Fibroblast of lung (primary cell): ENCODE data around the gene TAB2. TPM values are rescaled to one million over a fixed set of nuclear protein-coding genes. Genes with fewer than 3 reads are reported as not detected.

Experiments
- DNase-seq, 2 donors: peaks; one replicate each; pipeline versions ENCODE4 v3.0.0 to v3.0.0-alpha.2; 2010; ENCODE audit warnings: low read depth in 2 of 2
- H2AFZ ChIP-seq: 2 replicates; pipeline ENCODE4 v1.5.1; 2012; ENCODE audit warnings: low read length, control low read depth, inconsistent platforms
- H3K27ac ChIP-seq: 2 replicates; pipeline ENCODE4 v1.5.1; 2011; ENCODE audit warnings: low read length, control low read depth; ENCODE audit not compliant: insufficient read depth
- H3K27me3 ChIP-seq: 2 replicates; pipeline ENCODE4 v1.5.1; 2011; ENCODE audit warnings: mild to moderate bottlenecking, low read length; ENCODE audit not compliant: control insufficient read depth, insufficient read depth
- H3K36me3 ChIP-seq: 2 replicates; pipeline ENCODE4 v1.5.1; 2011; ENCODE audit warnings: low read length; ENCODE audit not compliant: control insufficient read depth, insufficient read depth
- H3K4me1 ChIP-seq: 2 replicates; pipeline ENCODE4 v1.5.1; 2011; ENCODE audit warnings: low read length; ENCODE audit not compliant: control insufficient read depth, insufficient read depth; ENCODE audit errors: extremely low read depth
- H3K4me2 ChIP-seq: 2 replicates; pipeline ENCODE4 v1.5.1; 2011; ENCODE audit warnings: low read length, control low read depth; ENCODE audit not compliant: insufficient read depth; ENCODE audit errors: extremely low read depth
- H3K4me3 ChIP-seq, 4 experiments: fragments of 200-600 bp in 1 of 4; sonication (generic) in 1 of 4; replicated peaks in 1 of 4; 2 replicates each; pipeline ENCODE4 v1.5.1; 2011 to 2016; ENCODE audit warnings: low read length in 4 of 4, low read depth in 3 of 4, mild to moderate bottlenecking in 3 of 4, control low read depth in 2 of 4, inconsistent platforms in 1 of 4, mixed read lengths in 1 of 4; ENCODE audit not compliant: insufficient read depth in 1 of 4; ENCODE audit errors: control extremely low read depth in 1 of 4
- H3K79me2 ChIP-seq: 2 replicates; pipeline ENCODE4 v1.5.1; 2012; ENCODE audit warnings: mild to moderate bottlenecking, low read length, inconsistent platforms; ENCODE audit not compliant: control insufficient read depth, insufficient read depth
- H3K9ac ChIP-seq: 2 replicates; pipeline ENCODE4 v1.5.1; 2011; ENCODE audit warnings: mild to moderate bottlenecking, low read length, control low read depth; ENCODE audit not compliant: insufficient read depth
- H3K9me3 ChIP-seq: 2 replicates; pipeline ENCODE4 v1.5.1; 2012; ENCODE audit warnings: low read depth, low read length; ENCODE audit not compliant: control insufficient read depth, insufficient read depth
- H4K20me1 ChIP-seq: 2 replicates; pipeline ENCODE4 v1.5.1; 2011; ENCODE audit warnings: low read length; ENCODE audit not compliant: control insufficient read depth, insufficient read depth; ENCODE audit errors: extremely low read depth
- CTCF ChIP-seq, 2 donors: IDR thresholded peaks in 1 of 2; conservative IDR thresholded peaks in 1 of 2; 1 replicate in 1 of 2; 2 replicates in 1 of 2; pipeline ENCODE4 v1.5.1; 2011 to 2012; ENCODE audit warnings: low read length in 2 of 2, control low read depth in 1 of 2, inconsistent platforms in 1 of 2, low read depth in 1 of 2, mild to moderate bottlenecking in 1 of 2
- EZH2 ChIP-seq: IDR thresholded peaks from 2 replicates; pipeline ENCODE4 v1.5.1; 2012; ENCODE audit warnings: low read length, control low read depth, mild to moderate bottlenecking; ENCODE audit errors: missing control alignments
- polyA plus RNA-seq, 2 donors: library from polyadenylated mRNA; depleted of rRNA in 1 of 2; stranded (reverse) in 1 of 2; unstranded in 1 of 2; fragments of >200 nt; gene quantifications; 2 replicates each; pipeline ENCODE4 v1.2.1, GENCODE V29; 2011 to 2012; ENCODE audit warnings: missing spikeins in 1 of 2
- total RNA-seq: library from RNA; depleted of rRNA; stranded (reverse); fragments of >200 nt; gene quantifications from 2 replicates; pipeline ENCODE4 v1.2.1, GENCODE V29; 2014

Gene TAB2
- total and polyA plus RNA-seq, 2 donors (not counting 1 experiment from before 2014, with no cell fraction given) = 27.2 to 49.7 TPM

GRCh38 chr6:149313861-149314260 is 3.7 kb upstream of the TAB2 start:
- H3K9ac ChIP-seq = no peak overlapping the region
- no peak overlapping the region for H2AFZ ChIP-seq
- H3K27me3 ChIP-seq = no peaks in the 10 kb centered on the region
- peaks cover 2% of the 10 kb centered on the region for H3K4me1 ChIP-seq
- H3K79me2 ChIP-seq = peaks cover 11% of the 10 kb centered on the region
- no peaks in the 10 kb centered on the region for H3K36me3 ChIP-seq
- no peak for DNase-seq
- H4K20me1 ChIP-seq = peaks cover under 1% of the 10 kb centered on the region
- no peak overlapping the region for H3K27ac ChIP-seq
- no peak overlapping the region for H3K4me3 ChIP-seq
- no peak overlapping the region for H3K4me2 ChIP-seq
- no peaks in the 10 kb centered on the region for H3K9me3 ChIP-seq
- TF ChIP-seq EZH2 (no peak), CTCF (conservative IDR thresholded peaks at IDR 0.05 in 1 of 2, IDR thresholded peaks at IDR 0.05 in 1 of 2; ENCODE audit: low read depth in 1 of 2, low read length in 2 of 2) (no peak)

- TF ChIP-seq CTCF (conservative IDR thresholded peaks at IDR 0.05 in 1 of 2, IDR thresholded peaks at IDR 0.05 in 1 of 2; ENCODE audit: low read depth in 1 of 2, low read length in 2 of 2) (no peak), EZH2 (no peak)
- Histone ChIP-seq H3K9me3 (no peaks in the 10 kb centered on the region), H3K27me3 (no peaks in the 10 kb centered on the region), H3K27ac (no peak overlapping the region), H3K9ac (no peak overlapping the region), H3K4me3 (no peak overlapping the region), H3K4me2 (no peak overlapping the region), H3K79me2 (peaks cover 16% of the 10 kb centered on the region), H3K4me1 (peaks cover 4% of the 10 kb centered on the region), H4K20me1 (peaks cover 3% of the 10 kb centered on the region), H3K36me3 (no peaks in the 10 kb centered on the region), H2AFZ (no peak overlapping the region)
- no peak for DNase-seq
These were observed 3.1 kb upstream of the TAB2 start for GRCh38 chr6:149314325-149314905.

- Histone ChIP-seq H3K27ac (peak overlapping the region; percentile 89), H3K9me3 (no peaks in the 10 kb centered on the region), H2AFZ (peak overlapping the region; percentile 77), H3K9ac (peak overlapping the region; percentile 92), H3K27me3 (no peaks in the 10 kb centered on the region), H3K36me3 (no peaks in the 10 kb centered on the region), H3K4me2 (peak overlapping the region; percentile 72), H3K4me3 (peak overlapping the region; percentile 79 to 92 (median 89)), H4K20me1 (peaks cover 5% of the 10 kb centered on the region), H3K4me1 (peaks cover 6% of the 10 kb centered on the region), H3K79me2 (peaks cover 34% of the 10 kb centered on the region)
- no peak for DNase-seq
- no peak for TF ChIP-seq EZH2
- TF ChIP-seq CTCF (conservative IDR thresholded peaks at IDR 0.05 in 1 of 2, IDR thresholded peaks at IDR 0.05 in 1 of 2; ENCODE audit: low read depth in 1 of 2, low read length in 2 of 2) = no peak
These were observed 1.3 kb upstream of the TAB2 start for GRCh38 chr6:149316108-149316727.
